Measurements from ENCODE around the gene HDAC11. TPM values are rescaled to one million over a fixed set of nuclear protein-coding genes. Genes with fewer than 3 reads are reported as not detected.

The HDAC11 gene
- total RNA-seq, 2 experiments from 2014 or later = 4.5 to 4.6 TPM

- DNase-seq (no peak), ATAC-seq (ENCODE audit: poor library complexity) (no peak)
- TF ChIP-seq CTCF (IDR thresholded peaks at IDR 0.05) = no peak
- Mint-ChIP-seq H3K4me1 (ENCODE audit: low read depth) (peaks cover 17% of the 10 kb centered on the region), H3K9me3 (no peaks in the 10 kb centered on the region), H3K4me3 (peak overlapping the region; percentile 83), H3K36me3 (ENCODE audit: low read depth) (peaks cover 5% of the 10 kb centered on the region), H3K27ac (no peak overlapping the region), H3K27me3 (no peaks in the 10 kb centered on the region)
- H3K4me3 ChIP-seq (ENCODE audit: low read length) = no peak overlapping the region
- no peaks in the 10 kb centered on the region for H3K36me3 ChIP-seq (ENCODE audit: insufficient read depth, low read length)
- POLR2A ChIA-PET = interaction anchor here (1.4 to 3.6 kb wide), 3 partner anchors 30 to 818 kb away, joined by 3 to 26 read pairs (median 21); partner anchors contain the start of gene RAF1
- no peaks in the 10 kb centered on the region for H3K9me3 ChIP-seq (ENCODE audit: control insufficient read depth in 1 of 2, insufficient read depth in 1 of 2, low read length in 2 of 2)
- no peak overlapping the region for H3K27ac ChIP-seq (ENCODE audit: low read depth in 1 of 2, low read length in 2 of 2)
- CTCF ChIA-PET = interaction anchor here (0.8 kb wide), 1 partner anchor 12 kb away, joined by 3 read pairs; no protein-coding TSS in a partner anchor
- no peaks in the 10 kb centered on the region for H3K27me3 ChIP-seq (ENCODE audit: control insufficient read depth in 1 of 2, insufficient read depth in 2 of 2, low read length in 2 of 2)
- H3K4me1 ChIP-seq (ENCODE audit: insufficient read depth, low read length) = peaks cover 45% of the 10 kb centered on the region
- intact Hi-C loops (cut with DNase I, micrococcal nuclease) = loop anchor here in 1 of 2 experiments (5.0 to 10.0 kb wide), 2 partner anchors 467 to 640 kb away; partner anchors contain the start of gene CHCHD4
These were observed 2.1 kb downstream of the HDAC11 start for GRCh38 chr3:13482106-13482690.

GRCh38 chr3:13483286-13483685 lies 3.2 kb downstream of the HDAC11 start:
- ATAC-seq (ENCODE audit: poor library complexity) = no peak
- no peaks in the 10 kb centered on the region for H3K36me3 ChIP-seq (ENCODE audit: insufficient read depth, low read length)
- Mint-ChIP-seq H3K4me3 (no peak overlapping the region), H3K27me3 (no peaks in the 10 kb centered on the region), H3K27ac (no peak overlapping the region), H3K36me3 (ENCODE audit: low read depth) (peaks cover 5% of the 10 kb centered on the region), H3K4me1 (ENCODE audit: low read depth) (peaks cover 17% of the 10 kb centered on the region), H3K9me3 (no peaks in the 10 kb centered on the region)
- H3K27me3 ChIP-seq (ENCODE audit: control insufficient read depth in 1 of 2, insufficient read depth in 2 of 2, low read length in 2 of 2) = no peaks in the 10 kb centered on the region
- H3K27ac ChIP-seq (ENCODE audit: low read depth in 1 of 2, low read length in 2 of 2) = no peak overlapping the region
- H3K4me1 ChIP-seq (ENCODE audit: insufficient read depth, low read length) = peaks cover 45% of the 10 kb centered on the region
- ChIA-PET POLR2A (no interaction called here), CTCF (interaction anchor here (1.7 kb wide), 1 partner anchor 167 kb away, joined by 3 read pairs; no protein-coding TSS in a partner anchor)
- intact Hi-C loops (cut with DNase I, micrococcal nuclease) = loop anchor here in 1 of 2 experiments (5.0 to 10.0 kb wide), 2 partner anchors 468 to 639 kb away; partner anchors contain the start of gene CHCHD4
- TF ChIP-seq CTCF (IDR thresholded peaks at IDR 0.05) = no peak
- H3K9me3 ChIP-seq (ENCODE audit: control insufficient read depth in 1 of 2, insufficient read depth in 1 of 2, low read length in 2 of 2) = no peaks in the 10 kb centered on the region
- H3K4me3 ChIP-seq (ENCODE audit: low read length) = no peak overlapping the region
- DNase-seq = no peak

- CTCF ChIA-PET = interaction anchor here (1.7 kb wide), 1 partner anchor 166 kb away, joined by 3 read pairs; no protein-coding TSS in a partner anchor
- Mint-ChIP-seq H3K36me3 (ENCODE audit: low read depth) (peaks cover 8% of the 10 kb centered on the region), H3K27me3 (no peaks in the 10 kb centered on the region), H3K4me1 (ENCODE audit: low read depth) (peaks cover 17% of the 10 kb centered on the region), H3K9me3 (no peaks in the 10 kb centered on the region), H3K4me3 (peak overlapping the region; percentile 58), H3K27ac (peak overlapping the region; percentile 5)
- Histone ChIP-seq H3K27ac (ENCODE audit: low read depth in 1 of 2, low read length in 2 of 2) (no peak overlapping the region), H3K27me3 (ENCODE audit: control insufficient read depth in 1 of 2, insufficient read depth in 2 of 2, low read length in 2 of 2) (no peaks in the 10 kb centered on the region), H3K4me3 (ENCODE audit: low read length) (no peak overlapping the region), H3K9me3 (ENCODE audit: control insufficient read depth in 1 of 2, insufficient read depth in 1 of 2, low read length in 2 of 2) (no peaks in the 10 kb centered on the region), H3K36me3 (ENCODE audit: insufficient read depth, low read length) (no peaks in the 10 kb centered on the region), H3K4me1 (ENCODE audit: insufficient read depth, low read length) (peaks cover 40% of the 10 kb centered on the region)
- intact Hi-C loops (cut with DNase I, micrococcal nuclease) = loop anchor here in 1 of 2 experiments (5.0 to 10.0 kb wide), 2 partner anchors 469 to 638 kb away; partner anchors contain the start of gene CHCHD4
- TF ChIP-seq CTCF (IDR thresholded peaks at IDR 0.05) = no peak
- no peak for ATAC-seq (ENCODE audit: poor library complexity)
- no peak for DNase-seq
- POLR2A ChIA-PET = no interaction called here
These were observed 4.0 kb downstream of the HDAC11 start for GRCh38 chr3:13483988-13484695.

All from CD4-positive, alpha-beta T cell (primary cell).